NCI-H774 (cell line): Measurements from ENCODE around the gene C2.
"Not testable (repeated sequence)": the region's sequence is repeated elsewhere in the genome, so short reads cannot be mapped to it uniquely, and the experiment has no call there.

Source experiments
- DNase-seq: peaks from one replicate; lab custom pipeline; 2025; lab: John Stamatoyannopoulos, UW

Gene C2

GRCh38 chr6:31958412-31958740 lies 30.9 kb downstream of the C2 start:
- DNase-seq, result no peak

GRCh38 chr6:31958741-31959739 lies 31.5 kb downstream of the C2 start, which contains the start of the genes NELFE and SKIC2:
TSS of gene NELFE (minus strand) at chr6:31958971. CDS start at chr6:31958446, 525 bp downstream.
TSS of gene SKIC2 (plus strand) at chr6:31959175. CDS start at chr6:31959193, 18 bp downstream.
- DNase-seq, result peak; percentile 98

GRCh38 chr6:31961616-31962015 lies 34.1 kb downstream of the C2 start:
- no peak for DNase-seq

GRCh38 chr6:31963921-31964320 lies 36.4 kb downstream of the C2 start:
- no peak for DNase-seq

GRCh38 chr6:31965700-31966099 lies 38.2 kb downstream of the C2 start:
- DNase-seq, result no peak

- no peak for DNase-seq
Measured at GRCh38 chr6:31966506-31966905, 39.0 kb downstream of the C2 start.

GRCh38 chr6:31966997-31967925 lies 39.7 kb downstream of the C2 start:
- no peak for DNase-seq

- DNase-seq, result no peak
Measured at GRCh38 chr6:31967926-31968320, 40.4 kb downstream of the C2 start.

- no peak for DNase-seq
Measured at GRCh38 chr6:31968326-31968725, 40.8 kb downstream of the C2 start.

- no peak for DNase-seq
Measured at GRCh38 chr6:31968791-31969711, 41.5 kb downstream of the C2 start.

- no peak for DNase-seq
Measured at GRCh38 chr6:31969712-31970603, 42.4 kb downstream of the C2 start.

GRCh38 chr6:31970604-31971271 lies 43.2 kb downstream of the C2 start:
- DNase-seq, result peak; percentile 33

GRCh38 chr6:31971279-31971992 lies 43.9 kb downstream of the C2 start:
- DNase-seq, result no peak

- DNase-seq, result peak; percentile 99
Measured at GRCh38 chr6:31971993-31972708, 44.6 kb downstream of the C2 start, which contains the start of gene DXO. TSS of gene DXO (minus strand) at chr6:31972138. CDS start at chr6:31971675, 463 bp downstream.

- no peak for DNase-seq
Measured at GRCh38 chr6:31972709-31973350, 45.3 kb downstream of the C2 start.

- not testable (repeated sequence) for DNase-seq
Measured at GRCh38 chr6:31976065-31976464, 48.5 kb downstream of the C2 start.

GRCh38 chr6:31977816-31978431 lies 50.4 kb downstream of the C2 start:
- DNase-seq, result no peak
